Measurements from ENCODE around the gene OR1I1.
"Not testable (repeated sequence)": the region's sequence is repeated elsewhere in the genome, so short reads cannot be mapped to it uniquely, and the experiment has no call there.

The OR1I1 gene

GRCh38 chr19:15091918-15092753, 10.1 kb downstream of the OR1I1 start:
- peaks cover 3% of the 10 kb centered on the region for H3K4me1 ChIP-seq (ENCODE audit: control insufficient read depth, low read length)
- no peaks in the 10 kb centered on the region for H3K79me2 ChIP-seq (ENCODE audit: control insufficient read depth, low read length)
- H3K9me2 ChIP-seq (replicated peaks; ENCODE audit: control insufficient read depth, low read length) = no peaks in the 10 kb centered on the region
- H4K20me1 ChIP-seq (ENCODE audit: control insufficient read depth, insufficient read depth, low read depth, low read length) = no peaks in the 10 kb centered on the region
- 0 out of 2 replicates have a peak, but pooled peaks cover 3% of the 10 kb centered on the region for H3K27me3 ChIP-seq (ENCODE audit: control insufficient read depth, low read length)
- H3K4me3 ChIP-seq (ENCODE audit: low read length) = no peak overlapping the region
- no peak overlapping the region for H3K27ac ChIP-seq (ENCODE audit: low read depth, low read length)
- H3K4me2 ChIP-seq (ENCODE audit: low read length) = peak overlapping the region; percentile 34
- peak; percentile 48 for TF ChIP-seq CTCF (IDR thresholded peaks at IDR 0.05; ENCODE audit: low read depth, low read length, poor library complexity, severe bottlenecking)
- no peak for TF ChIP-seq EZH2phosphoT487 (IDR thresholded peaks at IDR 0.05; ENCODE audit: borderline replicate concordance, low read length)
- no peaks in the 10 kb centered on the region for H3F3A ChIP-seq (ENCODE audit: control insufficient read depth, insufficient read depth)
- no peaks in the 10 kb centered on the region for H3K9me3 ChIP-seq (ENCODE audit: control insufficient read depth, insufficient read depth, low read length)
- H3K36me3 ChIP-seq (ENCODE audit: control insufficient read depth, low read length) = no peaks in the 10 kb centered on the region

GRCh38 chr19:15093001-15093400, 11.0 kb downstream of the OR1I1 start:
- peaks cover 3% of the 10 kb centered on the region for H3K4me1 ChIP-seq (ENCODE audit: control insufficient read depth, low read length)
- H3K4me2 ChIP-seq (ENCODE audit: low read length) = no peak overlapping the region
- H3K9me2 ChIP-seq (replicated peaks; ENCODE audit: control insufficient read depth, low read length) = no peaks in the 10 kb centered on the region
- no peak for TF ChIP-seq CTCF (IDR thresholded peaks at IDR 0.05; ENCODE audit: low read depth, low read length, poor library complexity, severe bottlenecking)
- no peak for TF ChIP-seq EZH2phosphoT487 (IDR thresholded peaks at IDR 0.05; ENCODE audit: borderline replicate concordance, low read length)
- no peak overlapping the region for H3K4me3 ChIP-seq (ENCODE audit: low read length)
- no peaks in the 10 kb centered on the region for H3F3A ChIP-seq (ENCODE audit: control insufficient read depth, insufficient read depth)
- no peak overlapping the region for H3K27ac ChIP-seq (ENCODE audit: low read depth, low read length)
- H3K9me3 ChIP-seq (ENCODE audit: control insufficient read depth, insufficient read depth, low read length) = no peaks in the 10 kb centered on the region
- H3K79me2 ChIP-seq (ENCODE audit: control insufficient read depth, low read length) = no peaks in the 10 kb centered on the region
- no peaks in the 10 kb centered on the region for H4K20me1 ChIP-seq (ENCODE audit: control insufficient read depth, insufficient read depth, low read depth, low read length)
- H3K36me3 ChIP-seq (ENCODE audit: control insufficient read depth, low read length) = no peaks in the 10 kb centered on the region
- H3K27me3 ChIP-seq (ENCODE audit: control insufficient read depth, low read length) = 0 out of 2 replicates have a peak, but pooled peaks cover 3% of the 10 kb centered on the region

- no peaks in the 10 kb centered on the region for H3K9me2 ChIP-seq (replicated peaks; ENCODE audit: control insufficient read depth, low read length)
- H3K9me3 ChIP-seq (ENCODE audit: control insufficient read depth, insufficient read depth, low read length) = no peaks in the 10 kb centered on the region
- peaks cover 3% of the 10 kb centered on the region for H3K4me1 ChIP-seq (ENCODE audit: control insufficient read depth, low read length)
- H3K36me3 ChIP-seq (ENCODE audit: control insufficient read depth, low read length) = no peaks in the 10 kb centered on the region
- no peak overlapping the region for H3K4me3 ChIP-seq (ENCODE audit: low read length)
- no peaks in the 10 kb centered on the region for H4K20me1 ChIP-seq (ENCODE audit: control insufficient read depth, insufficient read depth, low read depth, low read length)
- TF ChIP-seq CTCF (IDR thresholded peaks at IDR 0.05; ENCODE audit: low read depth, low read length, poor library complexity, severe bottlenecking) (no peak), EZH2phosphoT487 (IDR thresholded peaks at IDR 0.05; ENCODE audit: borderline replicate concordance, low read length) (no peak)
- H3K4me2 ChIP-seq (ENCODE audit: low read length) = no peak overlapping the region
- H3K27me3 ChIP-seq (ENCODE audit: control insufficient read depth, low read length) = 0 out of 2 replicates have a peak, but pooled peaks cover 3% of the 10 kb centered on the region
- no peaks in the 10 kb centered on the region for H3F3A ChIP-seq (ENCODE audit: control insufficient read depth, insufficient read depth)
- no peaks in the 10 kb centered on the region for H3K79me2 ChIP-seq (ENCODE audit: control insufficient read depth, low read length)
- no peak overlapping the region for H3K27ac ChIP-seq (ENCODE audit: low read depth, low read length)
Observed at GRCh38 chr19:15096223-15096622, 14.2 kb downstream of the OR1I1 start.

GRCh38 chr19:15097980-15098379, 16.0 kb downstream of the OR1I1 start:
- H3K9me2 ChIP-seq (replicated peaks; ENCODE audit: control insufficient read depth, low read length); H3K4me1 ChIP-seq (ENCODE audit: control insufficient read depth, low read length); H3K27ac ChIP-seq (ENCODE audit: low read depth, low read length); H4K20me1 ChIP-seq (ENCODE audit: control insufficient read depth, insufficient read depth, low read depth, low read length); H3K4me3 ChIP-seq (ENCODE audit: low read length); H3K79me2 ChIP-seq (ENCODE audit: control insufficient read depth, low read length); H3K9me3 ChIP-seq (ENCODE audit: control insufficient read depth, insufficient read depth, low read length); H3K27me3 ChIP-seq (ENCODE audit: control insufficient read depth, low read length); H3F3A ChIP-seq (ENCODE audit: control insufficient read depth, insufficient read depth); H3K4me2 ChIP-seq (ENCODE audit: low read length); H3K36me3 ChIP-seq (ENCODE audit: control insufficient read depth, low read length): not testable (repeated sequence)
